ENCODE data around the gene ARIH1.
"Not testable (repeated sequence)": the region's sequence is repeated elsewhere in the genome, so short reads cannot be mapped to it uniquely, and the experiment has no call there.

The ARIH1 gene

GRCh38 chr15:72473614-72474465 is at the start of gene ARIH1:
TSS of gene ARIH1 (plus strand) at chr15:72474330. CDS start at chr15:72474640, 310 bp downstream.
- peak within 1 kb of the TSS; percentile 67 for H3K4me3 ChIP-seq
- peak; percentile 98 to 100 for DNase-seq (ENCODE audit: low spot score in 2 of 2)
- H3K9me3 ChIP-seq: no peaks in the 10 kb centered on the region
- in situ Hi-C loops (cut with MboI; ENCODE audit: low sequenced_read_pairs): no loop called here
- no peaks in the 10 kb centered on the region for H3K27me3 ChIP-seq (ENCODE audit: low read depth)
- H3K36me3 ChIP-seq (replicated peaks): peaks cover 33% of the 10 kb centered on the region
- peaks cover 12% of the 10 kb centered on the region for H3K4me1 ChIP-seq

- no peaks in the 10 kb centered on the region for H3K36me3 ChIP-seq (replicated peaks)
- peaks cover 6% of the 10 kb centered on the region; the same call in 1 of the 2 replicates for H3K9me3 ChIP-seq
- no peak for DNase-seq (ENCODE audit: low spot score in 2 of 2)
- in situ Hi-C loops (cut with MboI; ENCODE audit: low sequenced_read_pairs): no loop called here
- H3K27me3 ChIP-seq (ENCODE audit: low read depth): no peaks in the 10 kb centered on the region; the same call in 1 of the 2 replicates
- no peaks in the 10 kb centered on the region for H3K4me1 ChIP-seq
- H3K4me3 ChIP-seq: no peak overlapping the region
Measured at GRCh38 chr15:72426753-72427152, 47.4 kb upstream of the ARIH1 start.

GRCh38 chr15:72437650-72438316 is 36.3 kb upstream of the ARIH1 start:
- peaks cover 6% of the 10 kb centered on the region; the same call in 1 of the 2 replicates for H3K9me3 ChIP-seq

GRCh38 chr15:72442848-72443247 is 31.3 kb upstream of the ARIH1 start:
- in situ Hi-C loops (cut with MboI; ENCODE audit: low sequenced_read_pairs): not testable (repeated sequence)

More at GRCh38 chr15:72437650-72438316, 36.3 kb upstream of the ARIH1 start:
- no peaks in the 10 kb centered on the region for H3K36me3 ChIP-seq (replicated peaks)
- no peaks in the 10 kb centered on the region for H3K4me1 ChIP-seq
- DNase-seq (ENCODE audit: low spot score in 2 of 2): no peak
- H3K4me3 ChIP-seq: no peak overlapping the region
- H3K27me3 ChIP-seq (ENCODE audit: low read depth): peaks cover 6% of the 10 kb centered on the region; the same call in 1 of the 2 replicates
- in situ Hi-C loops (cut with MboI; ENCODE audit: low sequenced_read_pairs): no loop called here

DNA sequence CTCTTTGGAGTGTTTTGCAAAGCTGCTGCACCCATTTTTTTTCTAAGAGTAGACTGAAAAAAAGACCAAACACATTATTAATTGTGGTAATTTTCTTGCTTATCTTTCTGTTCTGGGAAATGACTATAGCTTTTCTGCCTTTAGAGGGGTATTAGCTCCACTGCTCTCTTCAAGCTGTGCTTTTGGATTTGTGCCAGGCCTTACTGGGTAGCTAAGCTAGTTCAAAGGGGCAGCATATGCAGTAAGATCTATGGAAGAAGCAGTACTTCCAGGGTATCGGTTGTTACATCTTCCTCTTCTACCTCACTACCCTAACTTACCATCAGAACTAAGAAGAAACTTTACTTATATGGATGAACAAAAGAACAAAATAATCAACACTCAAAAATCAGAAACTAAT is 28.7 kb upstream of the ARIH1 start:
- H3K27me3 ChIP-seq (ENCODE audit: low read depth): peaks cover 5% of the 10 kb centered on the region

More at GRCh38 chr15:72442848-72443247, 31.3 kb upstream of the ARIH1 start:
- not testable (repeated sequence) for DNase-seq (ENCODE audit: low spot score in 2 of 2); H3K27me3 ChIP-seq (ENCODE audit: low read depth); H3K4me3 ChIP-seq; H3K9me3 ChIP-seq; H3K4me1 ChIP-seq; H3K36me3 ChIP-seq (replicated peaks)

DNA sequence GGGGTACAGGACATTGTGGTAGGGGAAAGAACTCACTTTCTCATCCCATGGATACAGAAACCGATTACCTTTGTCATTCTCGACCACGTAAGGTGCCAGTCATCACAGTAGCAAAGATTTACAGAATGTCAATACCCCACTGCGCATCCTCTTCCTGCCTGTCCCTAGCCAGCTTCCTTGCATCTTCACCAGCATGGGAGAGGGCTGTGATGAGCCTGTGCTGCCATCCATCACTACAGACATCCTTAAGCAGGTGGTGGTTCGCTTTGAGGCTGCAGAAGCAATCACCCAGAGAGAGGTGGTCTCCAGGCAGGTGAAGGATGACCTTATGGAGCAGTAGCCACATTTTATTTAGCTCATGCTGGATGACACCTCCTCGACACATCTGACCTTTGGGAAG is 23.3 kb upstream of the ARIH1 start:
- H3K4me3 ChIP-seq: no peak overlapping the region
- no peak for DNase-seq (ENCODE audit: low spot score in 2 of 2)

More for the DNA sequence above, 28.7 kb upstream of the ARIH1 start:
- Histone ChIP-seq H3K4me3 (no peak overlapping the region), H3K9me3 (no peaks in the 10 kb centered on the region), H3K4me1 (no peaks in the 10 kb centered on the region), H3K36me3 (replicated peaks) (no peaks in the 10 kb centered on the region)
- in situ Hi-C loops (cut with MboI; ENCODE audit: low sequenced_read_pairs): no loop called here
- DNase-seq (ENCODE audit: low spot score in 2 of 2): peak in 1 of 2 experiments; percentile 27

DNA sequence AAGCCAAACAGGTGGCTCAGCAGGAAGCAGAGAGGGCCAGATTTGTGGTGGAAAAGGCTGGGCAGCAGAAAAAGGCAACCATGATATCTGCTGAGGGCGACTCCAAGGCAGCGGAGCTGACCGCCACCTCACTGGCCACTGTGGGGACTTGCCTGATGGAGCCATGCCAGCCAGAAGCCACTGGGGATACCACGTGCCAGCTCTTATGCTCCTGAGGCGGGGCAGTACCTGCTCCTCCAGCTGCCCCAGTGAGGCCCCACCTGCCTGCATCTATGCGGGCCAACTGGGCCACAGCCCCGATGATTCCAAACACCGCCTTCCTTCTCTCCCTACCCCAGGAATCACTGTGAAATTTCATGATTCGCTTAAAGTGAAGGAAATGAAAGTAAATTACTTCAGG is 22.9 kb upstream of the ARIH1 start:
- in situ Hi-C loops (cut with MboI; ENCODE audit: low sequenced_read_pairs): no loop called here
- DNase-seq (ENCODE audit: low spot score in 2 of 2): no peak

More for the DNA sequence above, 23.3 kb upstream of the ARIH1 start:
- in situ Hi-C loops (cut with MboI; ENCODE audit: low sequenced_read_pairs): no loop called here
- H3K9me3 ChIP-seq: no peaks in the 10 kb centered on the region
- H3K27me3 ChIP-seq (ENCODE audit: low read depth): peaks cover 9% of the 10 kb centered on the region
- H3K4me1 ChIP-seq: no peaks in the 10 kb centered on the region
- no peaks in the 10 kb centered on the region for H3K36me3 ChIP-seq (replicated peaks)

GRCh38 chr15:72456684-72457083 is 17.4 kb upstream of the ARIH1 start:
- Histone ChIP-seq H3K36me3 (replicated peaks) (no peaks in the 10 kb centered on the region), H3K27me3 (ENCODE audit: low read depth) (peaks cover 5% of the 10 kb centered on the region; the same call in 1 of the 2 replicates), H3K4me3 (no peak overlapping the region), H3K9me3 (no peaks in the 10 kb centered on the region), H3K4me1 (no peaks in the 10 kb centered on the region)
- DNase-seq (ENCODE audit: low spot score in 2 of 2): no peak
- in situ Hi-C loops (cut with MboI; ENCODE audit: low sequenced_read_pairs): no loop called here

More for the DNA sequence above, 22.9 kb upstream of the ARIH1 start:
- Histone ChIP-seq H3K4me3 (no peak overlapping the region), H3K4me1 (no peaks in the 10 kb centered on the region), H3K9me3 (no peaks in the 10 kb centered on the region), H3K27me3 (ENCODE audit: low read depth) (peaks cover 7% of the 10 kb centered on the region; the same call in 1 of the 2 replicates), H3K36me3 (replicated peaks) (no peaks in the 10 kb centered on the region)

GRCh38 chr15:72460402-72460801 is 13.7 kb upstream of the ARIH1 start:
- no peaks in the 10 kb centered on the region for H3K9me3 ChIP-seq
- no peak overlapping the region for H3K4me3 ChIP-seq
- H3K4me1 ChIP-seq: no peaks in the 10 kb centered on the region
- H3K27me3 ChIP-seq (ENCODE audit: low read depth): no peaks in the 10 kb centered on the region
- DNase-seq (ENCODE audit: low spot score in 2 of 2): no peak
- in situ Hi-C loops (cut with MboI; ENCODE audit: low sequenced_read_pairs): no loop called here
- H3K36me3 ChIP-seq (replicated peaks): no peaks in the 10 kb centered on the region

GRCh38 chr15:72463702-72464101 is 10.4 kb upstream of the ARIH1 start:
- Histone ChIP-seq H3K27me3 (ENCODE audit: low read depth) (no peaks in the 10 kb centered on the region), H3K4me1 (no peaks in the 10 kb centered on the region), H3K36me3 (replicated peaks) (no peaks in the 10 kb centered on the region), H3K9me3 (no peaks in the 10 kb centered on the region), H3K4me3 (no peak overlapping the region)
- no peak for DNase-seq (ENCODE audit: low spot score in 2 of 2)
- in situ Hi-C loops (cut with MboI; ENCODE audit: low sequenced_read_pairs): no loop called here

DNA sequence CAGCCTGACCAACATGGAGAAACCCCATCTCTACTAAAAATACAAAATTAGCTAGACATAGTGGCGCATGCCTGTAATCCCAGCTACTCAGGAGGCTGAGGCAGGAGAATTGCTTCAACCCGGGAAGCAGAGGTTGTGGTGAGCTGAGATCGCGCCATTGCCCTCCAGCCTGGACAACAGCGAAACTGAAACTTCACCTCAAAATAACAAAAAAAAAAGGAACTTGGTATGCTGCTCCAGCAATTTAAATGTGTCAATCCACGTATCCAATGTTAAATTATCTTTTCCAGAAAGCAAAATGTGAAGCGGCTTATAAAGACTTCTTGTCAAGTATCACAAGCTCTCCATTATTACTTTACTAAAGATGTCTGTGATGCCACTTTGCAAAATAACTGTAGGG is 9.9 kb upstream of the ARIH1 start:
- in situ Hi-C loops (cut with MboI; ENCODE audit: low sequenced_read_pairs): no loop called here
- H3K9me3 ChIP-seq: no peaks in the 10 kb centered on the region
- no peak overlapping the region for H3K4me3 ChIP-seq
- no peaks in the 10 kb centered on the region for H3K4me1 ChIP-seq
- no peak for DNase-seq (ENCODE audit: low spot score in 2 of 2)
- H3K36me3 ChIP-seq (replicated peaks): no peaks in the 10 kb centered on the region
- no peaks in the 10 kb centered on the region for H3K27me3 ChIP-seq (ENCODE audit: low read depth)

DNA sequence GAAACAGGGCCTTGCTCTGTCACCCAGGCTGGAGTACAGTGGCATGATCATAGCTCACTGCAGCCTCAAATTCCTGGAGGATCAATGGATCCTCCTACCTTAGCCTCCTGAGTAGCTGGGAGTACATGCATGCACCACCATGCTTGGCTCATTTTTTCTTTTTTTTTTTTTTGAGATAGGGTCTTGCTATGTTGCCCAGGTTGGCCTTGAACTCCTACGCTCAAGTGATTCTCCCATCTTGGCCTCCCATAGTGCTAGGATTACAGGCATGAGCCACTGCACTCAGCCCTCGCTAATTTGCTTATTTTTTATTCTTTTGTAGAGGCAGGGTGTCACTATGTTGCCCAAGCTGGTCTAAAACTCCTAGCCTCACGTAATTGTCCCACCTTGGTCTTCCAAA is 6.0 kb upstream of the ARIH1 start:
- in situ Hi-C loops (cut with MboI; ENCODE audit: low sequenced_read_pairs): no loop called here
- Histone ChIP-seq H3K4me3 (no peak overlapping the region), H3K4me1 (peaks cover 5% of the 10 kb centered on the region), H3K36me3 (replicated peaks) (no peaks in the 10 kb centered on the region), H3K27me3 (ENCODE audit: low read depth) (no peaks in the 10 kb centered on the region), H3K9me3 (no peaks in the 10 kb centered on the region)
- no peak for DNase-seq (ENCODE audit: low spot score in 2 of 2)

DNA sequence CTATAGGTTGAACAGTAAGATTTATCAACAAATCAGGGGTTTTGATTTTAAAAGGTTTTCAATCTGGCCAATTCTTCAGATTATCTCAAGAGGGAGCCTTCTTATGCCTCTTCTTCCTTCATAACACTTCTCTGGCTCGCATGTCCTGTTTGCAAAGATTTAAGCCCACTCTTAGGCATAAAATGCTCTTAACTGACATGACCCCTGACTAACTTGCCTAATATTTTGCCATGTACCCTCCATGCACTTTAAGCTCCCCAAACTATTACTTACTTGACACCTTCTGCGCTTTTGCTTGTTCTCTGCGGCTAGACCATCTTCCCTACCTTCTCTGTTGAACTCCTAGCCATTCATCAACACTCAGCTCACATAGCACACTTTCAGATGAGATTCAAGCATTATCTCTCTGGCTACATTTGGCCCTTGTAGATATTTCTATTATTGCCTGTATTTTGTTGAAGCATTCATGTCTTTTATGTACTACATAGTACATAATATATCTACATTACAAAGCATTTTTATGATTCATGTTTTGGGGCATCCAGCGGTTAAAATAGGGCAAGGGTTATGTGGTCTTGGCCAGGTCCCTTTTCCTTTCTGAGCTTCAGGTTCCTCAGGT is 1.0 kb upstream of the ARIH1 start:
- DNase-seq (ENCODE audit: low spot score in 2 of 2): peak in 1 of 2 experiments; percentile 38
- in situ Hi-C loops (cut with MboI; ENCODE audit: low sequenced_read_pairs): no loop called here
- Histone ChIP-seq H3K9me3 (no peaks in the 10 kb centered on the region), H3K4me3 (peak overlapping the region; percentile 67), H3K4me1 (peaks cover 12% of the 10 kb centered on the region), H3K36me3 (replicated peaks) (peaks cover 26% of the 10 kb centered on the region), H3K27me3 (ENCODE audit: low read depth) (no peaks in the 10 kb centered on the region)

Data from HAP-1 (cell line).